PC-9 (cell line): ENCODE results near the gene MBNL1. TPM values are rescaled to one million over a fixed set of nuclear protein-coding genes. Genes with fewer than 3 reads are reported as not detected.
A peak's percentile ranks its signal among the peaks of the same experiment; 100 is the strongest.

Experiments used
- BruUV-seq: library from RNA; stranded (reverse); fragments of 400-500 nt; replicated peaks from 2 replicates; lab custom pipeline; 2021; lab: Mats Ljungman, UMichigan
- CTCF ChIA-PET: fragments of 300-600 bp; sonication (Branson Sonifier 250); formaldehyde crosslinking; loops from one replicate; lab custom pipeline; 2022; ENCODE audit warnings: antibody characterized with exemption; lab: Charles Lee
- POLR2A ChIA-PET: fragments of 300-600 bp; sonication (Branson Sonifier 250); formaldehyde crosslinking; loops from one replicate; lab custom pipeline; 2022; ENCODE audit warnings: antibody characterized with exemption; ENCODE audit not compliant: unreplicated experiment; lab: Charles Lee
- DNase-seq, 2 experiments: peaks; one replicate each; pipeline versions ENCODE4 v3.0.0 to v3.0.0-alpha.2; 2015 to 2022; ENCODE audit warnings: mixed read lengths in 1 of 2
- H2AFZ ChIP-seq: fragments of 200-600 bp; sonication (generic); 2 replicates; pipeline ENCODE4 v1.8.1; 2017; ENCODE audit warnings: antibody characterized with exemption
- H3F3A ChIP-seq: fragments of 200-600 bp; sonication (generic); 2 replicates; pipeline ENCODE4 v1.8.1; 2017; ENCODE audit warnings: antibody characterized with exemption, mild to moderate bottlenecking, low read depth; ENCODE audit not compliant: insufficient read depth
- H3K27ac ChIP-seq: fragments of 200-600 bp; sonication (generic); 2 replicates; pipeline ENCODE4 v1.6.1; 2016; ENCODE audit warnings: mixed run types
- H3K27me3 ChIP-seq: fragments of 200-600 bp; sonication (generic); 2 replicates; pipeline ENCODE4 v1.6.1; 2016; ENCODE audit warnings: low read depth, mixed run types; ENCODE audit not compliant: insufficient read depth
- H3K36me3 ChIP-seq: fragments of 200-600 bp; sonication (generic); 2 replicates; pipeline ENCODE4 v1.6.1; 2016; ENCODE audit warnings: low read depth, mixed run types
- H3K4me1 ChIP-seq: fragments of 200-600 bp; sonication (generic); replicated peaks from 2 replicates; pipeline ENCODE4 v1.6.1; 2016; ENCODE audit warnings: mixed run types; ENCODE audit not compliant: insufficient read depth
- H3K4me2 ChIP-seq: fragments of 200-600 bp; sonication (generic); 2 replicates; pipeline ENCODE4 v1.6.1; 2017; ENCODE audit warnings: mixed run types
- H3K4me3 ChIP-seq: fragments of 200-600 bp; sonication (generic); 2 replicates; pipeline ENCODE4 v1.6.1; 2016; ENCODE audit warnings: mixed run types
- H3K79me2 ChIP-seq: fragments of 200-600 bp; sonication (generic); 2 replicates; pipeline ENCODE4 v1.6.1; 2017; ENCODE audit warnings: low read depth, mixed run types
- H3K9me2 ChIP-seq: fragments of 200-600 bp; sonication (generic); 2 replicates; pipeline ENCODE4 v1.8.1; 2017; ENCODE audit warnings: mild to moderate bottlenecking; ENCODE audit not compliant: insufficient read depth
- H3K9me3 ChIP-seq: fragments of 200-600 bp; sonication (generic); 2 replicates; pipeline ENCODE4 v1.8.1; 2016; ENCODE audit warnings: low read depth; ENCODE audit not compliant: insufficient read depth
- H4K20me1 ChIP-seq: fragments of 200-600 bp; sonication (generic); 2 replicates; pipeline ENCODE4 v1.8.1; 2017; ENCODE audit not compliant: insufficient read depth
- EZH2 ChIP-seq: fragments of 200-600 bp; sonication (generic); IDR thresholded peaks from 2 replicates; pipeline ENCODE4 v1.8.0; 2017; ENCODE audit warnings: antibody characterized with exemption, low read depth
- intact Hi-C: fragments of 100-400 bp; cut with micrococcal nuclease; formaldehyde crosslinking; loops from one replicate; pipeline ENCODE4 v1.10.0; 2022; ENCODE audit not compliant: unreplicated experiment
- total RNA-seq: library from RNA; stranded (reverse); gene quantifications from 2 replicates; pipeline ENCODE4 v1.2.3, GENCODE V29; 2021
- TF ChIP-seq, protein P1 (sequence below): fragments of 200-600 bp; sonication (generic); conservative IDR thresholded peaks from 2 replicates; pipeline ENCODE4 v1.6.1; 2017; ENCODE audit warnings: mixed run types, antibody characterized with exemption, mild to moderate bottlenecking, moderate library complexity

MBNL1 gene
- total RNA-seq, 1 experiment from 2014 or later, result 176 TPM

DNA sequence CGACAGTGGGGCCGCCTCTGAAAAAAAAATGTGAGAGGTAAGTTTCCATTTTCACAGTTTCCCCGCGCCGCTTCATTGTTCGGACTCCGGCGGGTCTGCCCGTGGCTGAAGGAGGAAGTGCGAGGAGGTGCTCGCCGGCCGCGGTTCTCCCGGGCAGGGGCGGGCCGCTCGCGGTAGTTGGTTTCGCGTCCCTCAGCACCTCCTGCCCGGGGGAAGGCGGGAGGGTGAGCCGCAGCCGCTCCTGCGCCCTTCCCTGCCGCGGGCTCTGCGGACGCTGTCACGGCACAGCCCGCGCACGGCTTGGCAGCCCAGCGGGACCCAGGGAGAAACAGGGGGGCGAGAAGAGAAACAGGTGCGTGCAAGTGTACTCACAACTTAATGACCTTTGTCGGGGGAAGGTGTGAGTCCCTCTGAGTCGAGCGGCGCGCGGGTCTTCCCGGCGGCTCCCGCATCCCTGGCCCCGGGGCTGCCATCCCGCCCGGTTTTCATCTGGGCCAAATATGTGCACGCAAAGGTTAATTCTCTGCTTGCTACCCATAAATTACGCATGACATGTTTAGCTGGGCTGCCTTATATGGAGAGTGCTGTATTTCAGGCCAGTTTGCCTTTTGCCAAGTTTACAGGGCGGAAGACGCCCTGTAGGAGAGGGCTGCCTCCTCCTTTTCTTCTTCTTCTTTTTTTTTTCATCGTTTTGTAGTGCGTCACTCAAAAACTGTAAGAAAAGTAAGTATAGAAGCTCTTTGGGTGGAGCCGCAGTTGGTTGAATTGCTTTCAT lies 514 bp downstream of the MBNL1 start:
- peak overlapping the region; percentile 88 for H3K27ac ChIP-seq
- H3K9me3 ChIP-seq, result no peaks in the 10 kb centered on the region
- DNase-seq, result peak; percentile 69 to 78
- H3K79me2 ChIP-seq, result peaks cover 50% of the 10 kb centered on the region
- no peaks in the 10 kb centered on the region for H3K9me2 ChIP-seq
- H3K4me1 ChIP-seq, result peaks cover 53% of the 10 kb centered on the region
- TSS peak; percentile 67 for BruUV-seq
- CTCF ChIA-PET, result interaction anchor here (0.6 kb wide), 3 partner anchors 40 to 353 kb away, joined by 3 to 4 read pairs (median 3); no protein-coding TSS in a partner anchor
- H2AFZ ChIP-seq, result peak overlapping the region; percentile 88
- TF ChIP-seq EZH2, result no peak
- TF ChIP-seq, protein P1, sequence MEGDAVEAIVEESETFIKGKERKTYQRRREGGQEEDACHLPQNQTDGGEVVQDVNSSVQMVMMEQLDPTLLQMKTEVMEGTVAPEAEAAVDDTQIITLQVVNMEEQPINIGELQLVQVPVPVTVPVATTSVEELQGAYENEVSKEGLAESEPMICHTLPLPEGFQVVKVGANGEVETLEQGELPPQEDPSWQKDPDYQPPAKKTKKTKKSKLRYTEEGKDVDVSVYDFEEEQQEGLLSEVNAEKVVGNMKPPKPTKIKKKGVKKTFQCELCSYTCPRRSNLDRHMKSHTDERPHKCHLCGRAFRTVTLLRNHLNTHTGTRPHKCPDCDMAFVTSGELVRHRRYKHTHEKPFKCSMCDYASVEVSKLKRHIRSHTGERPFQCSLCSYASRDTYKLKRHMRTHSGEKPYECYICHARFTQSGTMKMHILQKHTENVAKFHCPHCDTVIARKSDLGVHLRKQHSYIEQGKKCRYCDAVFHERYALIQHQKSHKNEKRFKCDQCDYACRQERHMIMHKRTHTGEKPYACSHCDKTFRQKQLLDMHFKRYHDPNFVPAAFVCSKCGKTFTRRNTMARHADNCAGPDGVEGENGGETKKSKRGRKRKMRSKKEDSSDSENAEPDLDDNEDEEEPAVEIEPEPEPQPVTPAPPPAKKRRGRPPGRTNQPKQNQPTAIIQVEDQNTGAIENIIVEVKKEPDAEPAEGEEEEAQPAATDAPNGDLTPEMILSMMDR, result no peak
- POLR2A ChIA-PET, result interaction anchor here (0.6 to 1.1 kb wide), 16 partner anchors 14 to 1340 kb away, joined by 3 to 20 read pairs (median 5); no protein-coding TSS in a partner anchor
- H3K4me3 ChIP-seq, result peak overlapping the region; percentile 85
- H3K27me3 ChIP-seq, result no peaks in the 10 kb centered on the region
- peaks cover 15% of the 10 kb centered on the region for H3F3A ChIP-seq
- no peaks in the 10 kb centered on the region for H3K36me3 ChIP-seq
- peak overlapping the region; percentile 90 for H3K4me2 ChIP-seq
- H4K20me1 ChIP-seq, result no peaks in the 10 kb centered on the region
- intact Hi-C loops, result loop anchor here (1.0 to 10.0 kb wide), 7 partner anchors 92 to 964 kb away; no protein-coding TSS in a partner anchor

DNA sequence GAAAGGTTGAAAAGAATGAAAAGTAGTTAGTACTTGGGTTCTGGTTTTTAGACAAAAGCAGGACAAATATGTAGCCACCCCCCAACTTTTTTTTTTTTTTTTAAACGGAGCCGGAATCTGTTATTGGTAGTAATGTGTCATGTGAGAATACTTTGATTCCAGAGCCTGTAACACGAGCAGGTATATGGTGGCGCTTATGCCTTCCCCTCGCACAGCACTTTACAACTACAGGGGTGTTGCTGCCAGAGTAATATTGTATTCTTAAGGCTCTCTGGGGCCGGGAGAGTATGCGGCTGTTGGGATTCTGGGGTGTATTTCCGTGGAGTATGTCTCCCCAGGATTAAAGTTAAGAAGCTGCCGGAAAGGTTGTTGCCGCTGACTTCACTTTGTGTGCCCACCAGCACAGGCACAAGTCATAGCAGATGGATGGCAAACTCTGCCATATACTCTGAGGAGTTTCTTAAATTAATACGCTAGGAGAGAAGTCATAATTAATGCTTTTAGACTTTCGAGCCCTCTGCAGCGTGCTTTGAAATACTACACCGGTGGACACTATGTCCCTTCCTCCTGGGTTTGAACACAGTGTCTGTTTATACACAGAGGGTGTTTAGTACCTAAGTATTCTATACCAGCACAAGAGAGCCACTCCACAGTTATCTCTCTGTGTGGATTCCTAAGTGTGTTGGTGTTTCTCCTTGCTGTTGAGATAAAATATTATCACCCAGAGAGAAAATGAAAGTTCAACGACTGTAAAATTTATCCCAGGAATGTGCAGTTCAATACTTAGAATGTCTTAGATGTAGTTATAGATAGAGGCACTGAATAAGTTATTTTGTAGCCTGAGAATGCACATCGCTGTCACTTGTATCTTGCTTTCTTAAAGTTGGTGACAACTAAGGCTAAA lies 1.4 kb downstream of the MBNL1 start:
- Histone ChIP-seq H3K9me2 (no peaks in the 10 kb centered on the region), H3K9me3 (no peaks in the 10 kb centered on the region), H3K27me3 (no peaks in the 10 kb centered on the region), H3K4me2 (peak overlapping the region; percentile 90), H3K4me3 (peak overlapping the region; percentile 85), H3K27ac (peak overlapping the region; percentile 88), H3K4me1 (peaks cover 53% of the 10 kb centered on the region), H3F3A (peaks cover 15% of the 10 kb centered on the region), H3K36me3 (no peaks in the 10 kb centered on the region), H2AFZ (peak overlapping the region; percentile 88), H4K20me1 (no peaks in the 10 kb centered on the region), H3K79me2 (peaks cover 59% of the 10 kb centered on the region)
- POLR2A ChIA-PET, result interaction anchor here (0.6 to 0.7 kb wide), 6 partner anchors 18 to 1341 kb away, joined by 3 to 20 read pairs (median 6); no protein-coding TSS in a partner anchor
- no peak for TF ChIP-seq EZH2
- TF ChIP-seq, protein P1, result no peak
- peak; percentile 47 to 64 for DNase-seq
- CTCF ChIA-PET, result interaction anchor here (0.6 kb wide), 1 partner anchor 39 kb away, joined by 4 read pairs; no protein-coding TSS in a partner anchor
- intact Hi-C loops, result loop anchor here (1.0 to 10.0 kb wide), 10 partner anchors 61 to 965 kb away; no protein-coding TSS in a partner anchor
- no TSS peak for BruUV-seq

DNA sequence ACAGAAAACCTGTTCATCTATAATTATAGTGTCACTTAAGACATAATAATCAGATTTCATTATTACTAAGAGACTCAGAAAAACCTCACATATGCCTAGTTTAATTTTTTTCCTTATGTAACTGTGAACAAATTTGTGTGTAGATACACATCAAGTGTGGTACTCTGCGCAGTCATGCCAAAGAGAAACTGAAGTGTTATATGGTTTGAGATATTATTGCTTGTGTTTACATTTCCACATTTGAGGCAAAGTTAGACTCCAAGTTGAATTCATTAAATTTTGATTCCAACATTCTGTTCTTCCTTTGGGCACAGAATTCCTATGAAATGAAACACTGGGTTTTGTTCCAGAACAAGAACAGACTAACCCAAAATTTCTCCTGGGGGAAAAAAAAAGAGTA lies 2.2 kb downstream of the MBNL1 start:
- no TSS peak for BruUV-seq
- peak overlapping the region; percentile 90 for H3K4me2 ChIP-seq

More for the DNA sequence above, 2.2 kb downstream of the MBNL1 start:
- CTCF ChIA-PET, result no interaction called here
- Histone ChIP-seq H3K36me3 (no peaks in the 10 kb centered on the region), H3K27ac (peak overlapping the region; percentile 88), H4K20me1 (no peaks in the 10 kb centered on the region; the same call in 1 of the 2 replicates), H2AFZ (no peak overlapping the region), H3K9me2 (no peaks in the 10 kb centered on the region), H3F3A (peaks cover 15% of the 10 kb centered on the region), H3K4me1 (peaks cover 52% of the 10 kb centered on the region), H3K4me3 (peak overlapping the region; percentile 85), H3K79me2 (peaks cover 66% of the 10 kb centered on the region), H3K9me3 (no peaks in the 10 kb centered on the region), H3K27me3 (no peaks in the 10 kb centered on the region)
- POLR2A ChIA-PET, result no interaction called here
- intact Hi-C loops, result loop anchor here (1.0 to 10.0 kb wide), 3 partner anchors 60 to 506 kb away; no protein-coding TSS in a partner anchor
- DNase-seq, result no peak
- TF ChIP-seq, protein P1, result no peak
- TF ChIP-seq EZH2, result no peak
